ENCODE data around the gene DMBX1. TPM values are rescaled to one million over a fixed set of nuclear protein-coding genes. Genes with fewer than 3 reads are reported as not detected.

DMBX1 gene
- polyA plus RNA-seq, 1 of the 3 experiments (the other 2 are of a cell fraction): not detected

DNA sequence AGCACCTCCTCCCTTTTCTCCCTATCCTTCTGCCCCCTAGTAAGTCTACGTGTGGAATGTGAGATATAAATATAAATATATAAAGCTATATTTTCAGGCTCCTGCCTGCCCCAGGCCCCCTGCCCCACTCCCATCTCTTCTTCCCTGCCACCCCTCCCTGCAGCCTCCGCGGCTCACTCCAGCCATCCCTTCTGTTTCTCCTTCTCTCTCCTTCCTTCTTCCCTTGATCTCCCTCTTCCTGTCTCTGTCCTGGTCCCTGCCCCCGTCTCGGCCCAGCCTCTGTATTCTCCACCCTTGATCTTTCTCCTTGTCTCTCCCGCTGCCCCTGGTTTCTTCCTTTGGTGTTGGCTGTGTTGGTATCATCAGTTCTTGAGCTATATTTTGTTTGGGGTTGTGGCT is 23.2 kb downstream of the DMBX1 start (continued):
- TF ChIP-seq, protein P1, sequence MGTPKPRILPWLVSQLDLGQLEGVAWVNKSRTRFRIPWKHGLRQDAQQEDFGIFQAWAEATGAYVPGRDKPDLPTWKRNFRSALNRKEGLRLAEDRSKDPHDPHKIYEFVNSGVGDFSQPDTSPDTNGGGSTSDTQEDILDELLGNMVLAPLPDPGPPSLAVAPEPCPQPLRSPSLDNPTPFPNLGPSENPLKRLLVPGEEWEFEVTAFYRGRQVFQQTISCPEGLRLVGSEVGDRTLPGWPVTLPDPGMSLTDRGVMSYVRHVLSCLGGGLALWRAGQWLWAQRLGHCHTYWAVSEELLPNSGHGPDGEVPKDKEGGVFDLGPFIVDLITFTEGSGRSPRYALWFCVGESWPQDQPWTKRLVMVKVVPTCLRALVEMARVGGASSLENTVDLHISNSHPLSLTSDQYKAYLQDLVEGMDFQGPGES (IDR thresholded peaks at IDR 0.05; ENCODE audit: low read depth, low read length): no peak
- TF ChIP-seq FOXM1 (IDR thresholded peaks at IDR 0.05; ENCODE audit: low read depth) (no peak), YY1 (IDR thresholded peaks at IDR 0.05; ENCODE audit: low read depth) (no peak), TCF12 (IDR thresholded peaks at IDR 0.05) (no peak), TEAD4 (IDR thresholded peaks at IDR 0.05; ENCODE audit: borderline replicate concordance, insufficient read depth) (no peak), JUND (IDR thresholded peaks at IDR 0.05) (no peak), GABPA (IDR thresholded peaks at IDR 0.05; ENCODE audit: low read depth) (no peak)
- TF ChIP-seq, protein P2, sequence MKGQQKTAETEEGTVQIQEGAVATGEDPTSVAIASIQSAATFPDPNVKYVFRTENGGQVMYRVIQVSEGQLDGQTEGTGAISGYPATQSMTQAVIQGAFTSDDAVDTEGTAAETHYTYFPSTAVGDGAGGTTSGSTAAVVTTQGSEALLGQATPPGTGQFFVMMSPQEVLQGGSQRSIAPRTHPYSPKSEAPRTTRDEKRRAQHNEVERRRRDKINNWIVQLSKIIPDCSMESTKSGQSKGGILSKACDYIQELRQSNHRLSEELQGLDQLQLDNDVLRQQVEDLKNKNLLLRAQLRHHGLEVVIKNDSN (IDR thresholded peaks at IDR 0.05; ENCODE audit: borderline replicate concordance, low read depth): no peak

DNA sequence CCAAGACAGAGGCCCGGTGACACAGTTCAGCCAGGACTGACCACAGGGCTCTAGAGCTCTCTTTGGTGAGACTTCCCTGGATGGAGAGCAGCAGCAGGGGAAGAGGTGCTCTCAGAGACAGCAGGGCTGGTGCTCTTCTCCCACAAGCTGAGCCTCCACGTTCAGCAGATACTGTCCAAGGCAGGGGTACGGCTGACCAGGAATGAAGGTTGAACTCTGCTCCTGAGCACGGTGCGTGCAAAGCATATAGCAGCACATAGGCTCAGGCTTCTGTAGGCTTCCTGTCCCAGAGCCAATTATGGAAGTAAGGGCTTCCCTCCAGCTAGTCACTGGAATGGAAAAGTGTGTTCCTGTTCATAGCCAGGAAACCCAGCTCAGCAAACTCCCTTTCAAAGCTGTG is 23.9 kb downstream of the DMBX1 start:
- CTCF ChIA-PET: interaction anchor here (0.7 to 2.5 kb wide), 8 partner anchors 13 to 67 kb away, joined by 3 to 9 read pairs (median 4); no protein-coding TSS in a partner anchor
- Histone ChIP-seq H4K20me1 (ENCODE audit: insufficient read depth) (no peaks in the 10 kb centered on the region), H3K36me3 (replicated peaks in 1 of 2; ENCODE audit: control insufficient read depth in 1 of 2, insufficient read depth in 2 of 2, low read length in 1 of 2) (no peaks in the 10 kb centered on the region), H3K79me2 (ENCODE audit: insufficient read depth) (no peaks in the 10 kb centered on the region), H3K27me3 (ENCODE audit: insufficient read depth) (no peaks in the 10 kb centered on the region), H3K4me3 (ENCODE audit: low read depth in 2 of 2, low read length in 1 of 2) (no peak overlapping the region), H2AFZ (ENCODE audit: low read depth) (no peak overlapping the region), H3F3A (replicated peaks; ENCODE audit: insufficient read depth) (no peaks in the 10 kb centered on the region), H3K9ac (no peak overlapping the region), H3K9me3 (no peaks in the 10 kb centered on the region), H3K4me1 (ENCODE audit: control insufficient read depth in 1 of 2, insufficient read depth in 2 of 2, low read depth in 1 of 2, low read length in 1 of 2) (peaks cover 0 to 8% of the 10 kb centered on the region in 2 experiments; a peak in 1 of 4 replicates), H3K9me2 (no peaks in the 10 kb centered on the region), H3K27ac (ENCODE audit: low read depth in 2 of 2, low read length in 1 of 2) (no peak overlapping the region), H3K4me2 (no peak overlapping the region)
- POLR2A ChIA-PET: interaction anchor here (0.6 kb wide), 1 partner anchor 10 kb away, joined by 4 read pairs; no protein-coding TSS in a partner anchor
- DNase-seq: no peak
- 70% methylated on average over 5 of the region's 5 CpGs for WGBS (ENCODE audit: low lambda C conversion rate)
- TF ChIP-seq, protein P3, sequence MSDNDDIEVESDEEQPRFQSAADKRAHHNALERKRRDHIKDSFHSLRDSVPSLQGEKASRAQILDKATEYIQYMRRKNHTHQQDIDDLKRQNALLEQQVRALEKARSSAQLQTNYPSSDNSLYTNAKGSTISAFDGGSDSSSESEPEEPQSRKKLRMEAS (IDR thresholded peaks at IDR 0.05; ENCODE audit: low read depth): no peak
- TF ChIP-seq, protein P4, sequence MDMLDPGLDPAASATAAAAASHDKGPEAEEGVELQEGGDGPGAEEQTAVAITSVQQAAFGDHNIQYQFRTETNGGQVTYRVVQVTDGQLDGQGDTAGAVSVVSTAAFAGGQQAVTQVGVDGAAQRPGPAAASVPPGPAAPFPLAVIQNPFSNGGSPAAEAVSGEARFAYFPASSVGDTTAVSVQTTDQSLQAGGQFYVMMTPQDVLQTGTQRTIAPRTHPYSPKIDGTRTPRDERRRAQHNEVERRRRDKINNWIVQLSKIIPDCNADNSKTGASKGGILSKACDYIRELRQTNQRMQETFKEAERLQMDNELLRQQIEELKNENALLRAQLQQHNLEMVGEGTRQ (IDR thresholded peaks at IDR 0.05; ENCODE audit: borderline replicate concordance, low read depth, low read length): no peak
- TF ChIP-seq GATA2 (CRISPR knock-in tag; IDR thresholded peaks at IDR 0.05) (no peak), NFIC (IDR thresholded peaks at IDR 0.05; ENCODE audit: borderline replicate concordance) (no peak), JUND (IDR thresholded peaks at IDR 0.05) (no peak), EP300 (IDR thresholded peaks at IDR 0.05; ENCODE audit: borderline replicate concordance in 1 of 2, low read depth in 1 of 2, low read length in 1 of 2) (no peak), RXRA (IDR thresholded peaks at IDR 0.05; ENCODE audit: borderline replicate concordance, low read depth) (no peak), RCOR1 (IDR thresholded peaks at IDR 0.05; ENCODE audit: low read length) (no peak), TCF12 (IDR thresholded peaks at IDR 0.05) (no peak), SIN3A (IDR thresholded peaks at IDR 0.05; ENCODE audit: borderline replicate concordance, low read depth, low read length) (no peak), RAD21 (IDR thresholded peaks at IDR 0.05; ENCODE audit: low read length) (no peak)
- TF ChIP-seq, protein P5, sequence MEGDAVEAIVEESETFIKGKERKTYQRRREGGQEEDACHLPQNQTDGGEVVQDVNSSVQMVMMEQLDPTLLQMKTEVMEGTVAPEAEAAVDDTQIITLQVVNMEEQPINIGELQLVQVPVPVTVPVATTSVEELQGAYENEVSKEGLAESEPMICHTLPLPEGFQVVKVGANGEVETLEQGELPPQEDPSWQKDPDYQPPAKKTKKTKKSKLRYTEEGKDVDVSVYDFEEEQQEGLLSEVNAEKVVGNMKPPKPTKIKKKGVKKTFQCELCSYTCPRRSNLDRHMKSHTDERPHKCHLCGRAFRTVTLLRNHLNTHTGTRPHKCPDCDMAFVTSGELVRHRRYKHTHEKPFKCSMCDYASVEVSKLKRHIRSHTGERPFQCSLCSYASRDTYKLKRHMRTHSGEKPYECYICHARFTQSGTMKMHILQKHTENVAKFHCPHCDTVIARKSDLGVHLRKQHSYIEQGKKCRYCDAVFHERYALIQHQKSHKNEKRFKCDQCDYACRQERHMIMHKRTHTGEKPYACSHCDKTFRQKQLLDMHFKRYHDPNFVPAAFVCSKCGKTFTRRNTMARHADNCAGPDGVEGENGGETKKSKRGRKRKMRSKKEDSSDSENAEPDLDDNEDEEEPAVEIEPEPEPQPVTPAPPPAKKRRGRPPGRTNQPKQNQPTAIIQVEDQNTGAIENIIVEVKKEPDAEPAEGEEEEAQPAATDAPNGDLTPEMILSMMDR (IDR thresholded peaks at IDR 0.05): no peak
- TF ChIP-seq, protein P6, sequence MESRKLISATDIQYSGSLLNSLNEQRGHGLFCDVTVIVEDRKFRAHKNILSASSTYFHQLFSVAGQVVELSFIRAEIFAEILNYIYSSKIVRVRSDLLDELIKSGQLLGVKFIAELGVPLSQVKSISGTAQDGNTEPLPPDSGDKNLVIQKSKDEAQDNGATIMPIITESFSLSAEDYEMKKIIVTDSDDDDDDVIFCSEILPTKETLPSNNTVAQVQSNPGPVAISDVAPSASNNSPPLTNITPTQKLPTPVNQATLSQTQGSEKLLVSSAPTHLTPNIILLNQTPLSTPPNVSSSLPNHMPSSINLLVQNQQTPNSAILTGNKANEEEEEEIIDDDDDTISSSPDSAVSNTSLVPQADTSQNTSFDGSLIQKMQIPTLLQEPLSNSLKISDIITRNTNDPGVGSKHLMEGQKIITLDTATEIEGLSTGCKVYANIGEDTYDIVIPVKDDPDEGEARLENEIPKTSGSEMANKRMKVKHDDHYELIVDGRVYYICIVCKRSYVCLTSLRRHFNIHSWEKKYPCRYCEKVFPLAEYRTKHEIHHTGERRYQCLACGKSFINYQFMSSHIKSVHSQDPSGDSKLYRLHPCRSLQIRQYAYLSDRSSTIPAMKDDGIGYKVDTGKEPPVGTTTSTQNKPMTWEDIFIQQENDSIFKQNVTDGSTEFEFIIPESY (IDR thresholded peaks at IDR 0.05; ENCODE audit: borderline replicate concordance, low read depth): no peak
- TF ChIP-seq, protein P7, sequence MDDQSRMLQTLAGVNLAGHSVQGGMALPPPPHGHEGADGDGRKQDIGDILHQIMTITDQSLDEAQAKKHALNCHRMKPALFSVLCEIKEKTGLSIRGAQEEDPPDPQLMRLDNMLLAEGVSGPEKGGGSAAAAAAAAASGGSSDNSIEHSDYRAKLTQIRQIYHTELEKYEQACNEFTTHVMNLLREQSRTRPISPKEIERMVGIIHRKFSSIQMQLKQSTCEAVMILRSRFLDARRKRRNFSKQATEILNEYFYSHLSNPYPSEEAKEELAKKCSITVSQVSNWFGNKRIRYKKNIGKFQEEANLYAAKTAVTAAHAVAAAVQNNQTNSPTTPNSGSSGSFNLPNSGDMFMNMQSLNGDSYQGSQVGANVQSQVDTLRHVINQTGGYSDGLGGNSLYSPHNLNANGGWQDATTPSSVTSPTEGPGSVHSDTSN (IDR thresholded peaks at IDR 0.05): no peak
